ENCODE results near the gene IGSF22. TPM values are rescaled to one million over a fixed set of nuclear protein-coding genes. Genes with fewer than 3 reads are reported as not detected.

Gene IGSF22
- total RNA-seq, 1 experiment from 2014 or later = 0.52 TPM

DNA sequence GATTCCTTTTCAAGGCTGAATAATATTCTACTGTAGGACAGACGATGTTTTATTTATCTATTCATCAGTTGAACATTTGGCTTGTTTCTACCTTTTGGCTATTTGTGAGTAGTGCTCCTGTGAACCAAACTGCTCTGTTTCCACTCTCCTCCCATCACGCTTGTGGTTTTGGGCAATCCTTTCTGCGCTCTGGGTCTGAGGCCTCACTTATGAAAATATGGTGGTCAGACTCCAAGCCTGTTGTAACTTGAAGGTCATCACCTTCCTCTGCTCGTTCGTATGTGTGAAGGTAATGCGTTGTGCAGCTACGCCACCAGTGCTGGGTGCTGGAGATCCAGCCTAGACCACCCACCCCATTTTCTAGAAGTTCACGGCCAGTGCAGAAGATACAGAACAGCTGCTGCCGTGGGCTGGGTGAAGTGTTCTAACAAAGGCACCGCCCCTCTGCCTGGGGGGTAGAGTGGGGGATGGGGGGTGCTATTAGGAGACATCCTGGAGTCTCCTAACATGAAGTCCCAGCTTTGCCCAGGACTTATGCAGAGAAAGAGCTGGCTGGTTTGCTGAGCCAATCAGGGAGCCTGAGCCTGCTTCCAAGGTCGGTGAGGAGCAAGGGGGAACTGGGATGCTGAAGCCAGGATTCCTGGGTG lies 44.6 kb upstream of the IGSF22 start:
- ChIA-PET CTCF (interaction anchor here (1.0 to 2.8 kb wide), 2 partner anchors 32 to 49 kb away, joined by 3 to 8 read pairs; no protein-coding TSS in a partner anchor), POLR2A (no interaction called here)
- H3K27me3 Mint-ChIP-seq (ENCODE audit: low read depth) = peaks cover 2% of the 10 kb centered on the region
- ATAC-seq (no peak), DNase-seq (ENCODE audit: low spot score) (no peak)
- no peak for TF ChIP-seq GRHL2 (CRISPR knock-in tag; IDR thresholded peaks at IDR 0.05; ENCODE audit: insufficient replicate concordance, severe bottlenecking)
- no peak for TF ChIP-seq ATF1 (CRISPR knock-in tag; IDR thresholded peaks at IDR 0.05)
- TF ChIP-seq ZNF263 (CRISPR knock-in tag; IDR thresholded peaks at IDR 0.05; ENCODE audit: low read depth) = no peak
- TF ChIP-seq SP1 (CRISPR knock-in tag; conservative IDR thresholded peaks at IDR 0.05) = no peak
- no peak for TF ChIP-seq NFYB (CRISPR knock-in tag; conservative IDR thresholded peaks at IDR 0.05; ENCODE audit: low read depth)
- no peak for TF ChIP-seq NR2C2 (CRISPR knock-in tag; IDR thresholded peaks at IDR 0.05)
- no peak for TF ChIP-seq ZNF121 (CRISPR knock-in tag; IDR thresholded peaks at IDR 0.05)
- no peak for TF ChIP-seq TCF7 (CRISPR knock-in tag; IDR thresholded peaks at IDR 0.05; ENCODE audit: low read depth)
- TF ChIP-seq TEAD4 (CRISPR knock-in tag; IDR thresholded peaks at IDR 0.05) = no peak
- TF ChIP-seq, protein P1, sequence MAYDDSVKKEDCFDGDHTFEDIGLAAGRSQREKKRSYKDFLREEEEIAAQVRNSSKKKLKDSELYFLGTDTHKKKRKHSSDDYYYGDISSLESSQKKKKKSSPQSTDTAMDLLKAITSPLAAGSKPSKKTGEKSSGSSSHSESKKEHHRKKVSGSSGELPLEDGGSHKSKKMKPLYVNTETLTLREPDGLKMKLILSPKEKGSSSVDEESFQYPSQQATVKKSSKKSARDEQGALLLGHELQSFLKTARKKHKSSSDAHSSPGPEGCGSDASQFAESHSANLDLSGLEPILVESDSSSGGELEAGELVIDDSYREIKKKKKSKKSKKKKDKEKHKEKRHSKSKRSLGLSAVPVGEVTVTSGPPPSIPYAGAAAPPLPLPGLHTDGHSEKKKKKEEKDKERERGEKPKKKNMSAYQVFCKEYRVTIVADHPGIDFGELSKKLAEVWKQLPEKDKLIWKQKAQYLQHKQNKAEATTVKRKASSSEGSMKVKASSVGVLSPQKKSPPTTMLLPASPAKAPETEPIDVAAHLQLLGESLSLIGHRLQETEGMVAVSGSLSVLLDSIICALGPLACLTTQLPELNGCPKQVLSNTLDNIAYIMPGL (CRISPR knock-in tag; IDR thresholded peaks at IDR 0.05) = no peak
- TF ChIP-seq, protein P2, sequence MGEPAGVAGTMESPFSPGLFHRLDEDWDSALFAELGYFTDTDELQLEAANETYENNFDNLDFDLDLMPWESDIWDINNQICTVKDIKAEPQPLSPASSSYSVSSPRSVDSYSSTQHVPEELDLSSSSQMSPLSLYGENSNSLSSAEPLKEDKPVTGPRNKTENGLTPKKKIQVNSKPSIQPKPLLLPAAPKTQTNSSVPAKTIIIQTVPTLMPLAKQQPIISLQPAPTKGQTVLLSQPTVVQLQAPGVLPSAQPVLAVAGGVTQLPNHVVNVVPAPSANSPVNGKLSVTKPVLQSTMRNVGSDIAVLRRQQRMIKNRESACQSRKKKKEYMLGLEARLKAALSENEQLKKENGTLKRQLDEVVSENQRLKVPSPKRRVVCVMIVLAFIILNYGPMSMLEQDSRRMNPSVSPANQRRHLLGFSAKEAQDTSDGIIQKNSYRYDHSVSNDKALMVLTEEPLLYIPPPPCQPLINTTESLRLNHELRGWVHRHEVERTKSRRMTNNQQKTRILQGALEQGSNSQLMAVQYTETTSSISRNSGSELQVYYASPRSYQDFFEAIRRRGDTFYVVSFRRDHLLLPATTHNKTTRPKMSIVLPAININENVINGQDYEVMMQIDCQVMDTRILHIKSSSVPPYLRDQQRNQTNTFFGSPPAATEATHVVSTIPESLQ (CRISPR knock-in tag; IDR thresholded peaks at IDR 0.05) = no peak
- no peak for TF ChIP-seq FOXJ3 (CRISPR knock-in tag; IDR thresholded peaks at IDR 0.05; ENCODE audit: borderline replicate concordance)
- TF ChIP-seq, protein P3, sequence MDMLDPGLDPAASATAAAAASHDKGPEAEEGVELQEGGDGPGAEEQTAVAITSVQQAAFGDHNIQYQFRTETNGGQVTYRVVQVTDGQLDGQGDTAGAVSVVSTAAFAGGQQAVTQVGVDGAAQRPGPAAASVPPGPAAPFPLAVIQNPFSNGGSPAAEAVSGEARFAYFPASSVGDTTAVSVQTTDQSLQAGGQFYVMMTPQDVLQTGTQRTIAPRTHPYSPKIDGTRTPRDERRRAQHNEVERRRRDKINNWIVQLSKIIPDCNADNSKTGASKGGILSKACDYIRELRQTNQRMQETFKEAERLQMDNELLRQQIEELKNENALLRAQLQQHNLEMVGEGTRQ (CRISPR knock-in tag; IDR thresholded peaks at IDR 0.05) = no peak
- TF ChIP-seq, protein P4, sequence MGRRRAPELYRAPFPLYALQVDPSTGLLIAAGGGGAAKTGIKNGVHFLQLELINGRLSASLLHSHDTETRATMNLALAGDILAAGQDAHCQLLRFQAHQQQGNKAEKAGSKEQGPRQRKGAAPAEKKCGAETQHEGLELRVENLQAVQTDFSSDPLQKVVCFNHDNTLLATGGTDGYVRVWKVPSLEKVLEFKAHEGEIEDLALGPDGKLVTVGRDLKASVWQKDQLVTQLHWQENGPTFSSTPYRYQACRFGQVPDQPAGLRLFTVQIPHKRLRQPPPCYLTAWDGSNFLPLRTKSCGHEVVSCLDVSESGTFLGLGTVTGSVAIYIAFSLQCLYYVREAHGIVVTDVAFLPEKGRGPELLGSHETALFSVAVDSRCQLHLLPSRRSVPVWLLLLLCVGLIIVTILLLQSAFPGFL (CRISPR knock-in tag; IDR thresholded peaks at IDR 0.05; ENCODE audit: borderline replicate concordance) = no peak
- TF ChIP-seq, protein P5, sequence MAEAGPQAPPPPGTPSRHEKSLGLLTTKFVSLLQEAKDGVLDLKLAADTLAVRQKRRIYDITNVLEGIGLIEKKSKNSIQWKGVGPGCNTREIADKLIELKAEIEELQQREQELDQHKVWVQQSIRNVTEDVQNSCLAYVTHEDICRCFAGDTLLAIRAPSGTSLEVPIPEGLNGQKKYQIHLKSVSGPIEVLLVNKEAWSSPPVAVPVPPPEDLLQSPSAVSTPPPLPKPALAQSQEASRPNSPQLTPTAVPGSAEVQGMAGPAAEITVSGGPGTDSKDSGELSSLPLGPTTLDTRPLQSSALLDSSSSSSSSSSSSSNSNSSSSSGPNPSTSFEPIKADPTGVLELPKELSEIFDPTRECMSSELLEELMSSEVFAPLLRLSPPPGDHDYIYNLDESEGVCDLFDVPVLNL (CRISPR knock-in tag; IDR thresholded peaks at IDR 0.05; ENCODE audit: borderline replicate concordance, low read depth) = no peak
- TF ChIP-seq JAZF1 (CRISPR knock-in tag; IDR thresholded peaks at IDR 0.05) = no peak
- TF ChIP-seq, protein P6, sequence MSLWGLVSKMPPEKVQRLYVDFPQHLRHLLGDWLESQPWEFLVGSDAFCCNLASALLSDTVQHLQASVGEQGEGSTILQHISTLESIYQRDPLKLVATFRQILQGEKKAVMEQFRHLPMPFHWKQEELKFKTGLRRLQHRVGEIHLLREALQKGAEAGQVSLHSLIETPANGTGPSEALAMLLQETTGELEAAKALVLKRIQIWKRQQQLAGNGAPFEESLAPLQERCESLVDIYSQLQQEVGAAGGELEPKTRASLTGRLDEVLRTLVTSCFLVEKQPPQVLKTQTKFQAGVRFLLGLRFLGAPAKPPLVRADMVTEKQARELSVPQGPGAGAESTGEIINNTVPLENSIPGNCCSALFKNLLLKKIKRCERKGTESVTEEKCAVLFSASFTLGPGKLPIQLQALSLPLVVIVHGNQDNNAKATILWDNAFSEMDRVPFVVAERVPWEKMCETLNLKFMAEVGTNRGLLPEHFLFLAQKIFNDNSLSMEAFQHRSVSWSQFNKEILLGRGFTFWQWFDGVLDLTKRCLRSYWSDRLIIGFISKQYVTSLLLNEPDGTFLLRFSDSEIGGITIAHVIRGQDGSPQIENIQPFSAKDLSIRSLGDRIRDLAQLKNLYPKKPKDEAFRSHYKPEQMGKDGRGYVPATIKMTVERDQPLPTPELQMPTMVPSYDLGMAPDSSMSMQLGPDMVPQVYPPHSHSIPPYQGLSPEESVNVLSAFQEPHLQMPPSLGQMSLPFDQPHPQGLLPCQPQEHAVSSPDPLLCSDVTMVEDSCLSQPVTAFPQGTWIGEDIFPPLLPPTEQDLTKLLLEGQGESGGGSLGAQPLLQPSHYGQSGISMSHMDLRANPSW (CRISPR knock-in tag; conservative IDR thresholded peaks at IDR 0.05; ENCODE audit: low read depth) = no peak
- peaks cover 43% of the 10 kb centered on the region for H3K4me1 Mint-ChIP-seq
- H3K36me3 Mint-ChIP-seq = no peaks in the 10 kb centered on the region
- H3K4me3 Mint-ChIP-seq = no peak overlapping the region
- H3K27ac Mint-ChIP-seq = no peak overlapping the region
- H3K9me3 Mint-ChIP-seq = no peaks in the 10 kb centered on the region
